Measurements from ENCODE around the gene CD81.

GRCh38 chr11:2382936-2383851 is 6.1 kb downstream of the CD81 start:
- TF ChIP-seq EZH2phosphoT487 (conservative IDR thresholded peaks at IDR 0.05; ENCODE audit: low read length): no peak
- TF ChIP-seq CTCF (IDR thresholded peaks at IDR 0.05; ENCODE audit: insufficient read depth, low read length, poor library complexity, severe bottlenecking): no peak

All from SU-DHL-6 (cell line).